T-cell (primary cell): ENCODE results near the gene GPR3. TPM values are rescaled to one million over a fixed set of nuclear protein-coding genes. Genes with fewer than 3 reads are reported as not detected.

Experiments used
- ATAC-seq, 4 experiments: fragments of 200-7000 bp in 3 of 4; fragments of 150-1000 bp in 1 of 4; cut with Tn5 transposase; replicated peaks in 1 of 4; 1 replicate in 3 of 4; 2 replicates in 1 of 4; pipeline ENCODE4 v1.10.0; 2021; ENCODE audit warnings: moderate library complexity in 3 of 4, mild to moderate bottlenecking in 2 of 4, moderate number of reproducible peaks in 1 of 4
- CTCF ChIA-PET, 2 donors: fragments of 300-600 bp; sonication (Branson Sonifier 250); formaldehyde crosslinking; loops; one replicate each; lab custom pipeline; 2022; ENCODE audit warnings: antibody characterized with exemption in 2 of 2; lab: Charles Lee
- POLR2A ChIA-PET, 2 donors: fragments of 300-600 bp; sonication (Branson Sonifier 250); formaldehyde crosslinking; loops; one replicate each; lab custom pipeline; 2022; ENCODE audit warnings: antibody characterized with exemption in 2 of 2; lab: Charles Lee
- DNase-seq, 35 experiments: peaks; one replicate each; pipeline versions ENCODE4 v3.0.0 to v3.0.0-alpha.2; 2013 to 2023
- H3K27ac ChIP-seq: one replicate; pipeline ENCODE4 v1.5.1; 2013; ENCODE audit warnings: low read length
- H3K27me3 ChIP-seq, 2 experiments: replicated peaks in 1 of 2; 1 replicate in 1 of 2; 2 replicates in 1 of 2; pipeline versions ENCODE4 v1.6.1 to v1.7.0; 2013; ENCODE audit warnings: low read length in 1 of 2, mixed read lengths in 1 of 2; ENCODE audit not compliant: control insufficient read depth in 2 of 2, insufficient read depth in 2 of 2; ENCODE audit errors: extremely low read depth in 1 of 2
- H3K36me3 ChIP-seq, 2 donors: 1 replicate in 1 of 2; 2 replicates in 1 of 2; pipeline versions ENCODE4 v1.6.1 to v1.7.0; 2013; ENCODE audit warnings: low read length in 1 of 2; ENCODE audit not compliant: control insufficient read depth in 2 of 2, insufficient read depth in 1 of 2; ENCODE audit errors: extremely low read depth in 1 of 2
- H3K4me1 ChIP-seq, 2 experiments: 1 replicate in 1 of 2; 2 replicates in 1 of 2; pipeline versions ENCODE4 v1.6.1 to v1.7.0; 2013; ENCODE audit warnings: low read length in 2 of 2, mixed read lengths in 1 of 2; ENCODE audit not compliant: insufficient read depth in 2 of 2, control insufficient read depth in 1 of 2; ENCODE audit errors: extremely low read depth in 1 of 2
- H3K4me3 ChIP-seq, 2 donors: 1 replicate in 1 of 2; 2 replicates in 1 of 2; pipeline versions ENCODE4 v1.5.1 to v1.7.0; 2013; ENCODE audit warnings: mild to moderate bottlenecking in 2 of 2, low read length in 1 of 2, moderate library complexity in 1 of 2; ENCODE audit not compliant: control insufficient read depth in 1 of 2; ENCODE audit errors: extremely low read depth in 1 of 2
- H3K9me3 ChIP-seq: 2 replicates; pipeline ENCODE4 v1.7.0; 2013
- H3K27ac Mint-ChIP-seq, 2 donors: one replicate each; pipeline ENCODE4 v1.8.0; 2020 to 2021; ENCODE audit warnings: mild to moderate bottlenecking in 2 of 2, mixed read lengths in 2 of 2
- H3K27me3 Mint-ChIP-seq, 2 donors: one replicate each; pipeline ENCODE4 v1.8.0; 2021 to 2022; ENCODE audit warnings: mixed read lengths in 2 of 2
- H3K36me3 Mint-ChIP-seq: one replicate; pipeline ENCODE4 v1.8.0; 2021; ENCODE audit warnings: mixed read lengths
- H3K4me1 Mint-ChIP-seq, 3 donors: one replicate each; pipeline ENCODE4 v1.8.0; 2020 to 2022; ENCODE audit warnings: mixed read lengths in 3 of 3, mild to moderate bottlenecking in 1 of 3
- H3K4me3 Mint-ChIP-seq, 3 donors: one replicate each; pipeline ENCODE4 v1.8.0; 2020 to 2022; ENCODE audit warnings: mild to moderate bottlenecking in 3 of 3, mixed read lengths in 3 of 3, moderate library complexity in 3 of 3
- H3K9me3 Mint-ChIP-seq, 3 donors: one replicate each; pipeline ENCODE4 v1.8.0; 2020 to 2022; ENCODE audit warnings: mixed read lengths in 3 of 3
- WGBS: methylation state at CpG from one replicate; pipeline ENCODE4 v1.1.5; 2013; ENCODE audit warnings: missing lambda C conversion rate; ENCODE audit not compliant: insufficient coverage; 5-methylcytosine and 5-hydroxymethylcytosine counted together
- total RNA-seq, 35 experiments: library from RNA in 6 of 35; stranded (reverse) in 6 of 35; fragments of 120-200 nt in 1 of 35; gene quantifications; one replicate each; pipeline versions ENCODE4 v1.2.1 to v1.2.4 and lab custom pipeline; 2013 to 2026

The GPR3 gene
- total RNA-seq, 5 donors from 2014 or later (not counting 1 experiment from before 2014, with no cell fraction given): 0.21 to 0.35 TPM; not detected in 3

- WGBS: 6% methylated on average over 34 of the region's 40 CpGs
- H3K36me3 Mint-ChIP-seq: no peaks in the 10 kb centered on the region
These were observed 35.0 kb upstream of the GPR3 start for GRCh38 chr1:27357281-27358037.

GRCh38 chr1:27358038-27358927 lies 34.1 kb upstream of the GPR3 start:
- no peaks in the 10 kb centered on the region for H3K36me3 Mint-ChIP-seq

More at GRCh38 chr1:27357281-27358037, 35.0 kb upstream of the GPR3 start:
- peaks cover 8 to 60% of the 10 kb centered on the region in 2 experiments for H3K4me1 ChIP-seq
- peak overlapping the region; percentile 75 to 80 (median 75) for H3K4me3 Mint-ChIP-seq
- no peaks in the 10 kb centered on the region for H3K27me3 ChIP-seq
- ATAC-seq: peak; percentile 79 to 83 (median 81)
- no peaks in the 10 kb centered on the region for H3K27me3 Mint-ChIP-seq
- no peaks in the 10 kb centered on the region for H3K9me3 ChIP-seq
- peak overlapping the region; percentile 85 to 86 for H3K27ac Mint-ChIP-seq
- peaks cover 33 to 51% (median 40%) of the 10 kb centered on the region in 3 donors for H3K4me1 Mint-ChIP-seq
- peaks cover 5 to 8% of the 10 kb centered on the region in 2 donors for H3K36me3 ChIP-seq
- POLR2A ChIA-PET: interaction anchor here (0.6 to 0.7 kb wide), 2 partner anchors 127 to 1286 kb away, joined by 3 to 8 read pairs; no protein-coding TSS in a partner anchor
- H3K27ac ChIP-seq: peak overlapping the region; percentile 62
- peak overlapping the region; percentile 61 to 73 for H3K4me3 ChIP-seq
- peak; percentile 58 to 90 (median 80) for DNase-seq
- H3K9me3 Mint-ChIP-seq: no peaks in the 10 kb centered on the region
- CTCF ChIA-PET: interaction anchor here (0.5 to 1.9 kb wide), 12 partner anchors 9 to 317 kb away, joined by 3 to 9 read pairs (median 3); partner anchors contain the start of gene MAP3K6 (in 1 of the 2)

GRCh38 chr1:27358928-27359313 lies 33.5 kb upstream of the GPR3 start:
- ATAC-seq (no peak), DNase-seq (no peak)
- no peaks in the 10 kb centered on the region for H3K27me3 ChIP-seq
- no peak overlapping the region for H3K27ac ChIP-seq
- ChIA-PET CTCF (interaction anchor here in 1 of 2 donors (1.0 kb wide), 1 partner anchor 14 kb away, joined by 3 read pairs; no protein-coding TSS in a partner anchor), POLR2A (no interaction called here)
- peaks cover 33 to 50% (median 46%) of the 10 kb centered on the region in 3 donors for H3K4me1 Mint-ChIP-seq
- H3K4me3 Mint-ChIP-seq: peak overlapping the region in 2 of 3 donors; percentile 66 to 75
- no peak overlapping the region for H3K27ac Mint-ChIP-seq
- no peaks in the 10 kb centered on the region for H3K9me3 Mint-ChIP-seq
- 100% methylated on average over 5 of the region's 5 CpGs for WGBS
- no peaks in the 10 kb centered on the region for H3K9me3 ChIP-seq
- no peaks in the 10 kb centered on the region for H3K27me3 Mint-ChIP-seq
- no peaks in the 10 kb centered on the region for H3K36me3 Mint-ChIP-seq
- peaks cover 8 to 60% of the 10 kb centered on the region in 2 experiments for H3K4me1 ChIP-seq
- H3K36me3 ChIP-seq: no peaks in the 10 kb centered on the region
- no peak overlapping the region for H3K4me3 ChIP-seq

More at GRCh38 chr1:27358038-27358927, 34.1 kb upstream of the GPR3 start:
- 98% methylated on average over 17 of the region's 21 CpGs for WGBS
- Histone ChIP-seq H3K27ac (no peak overlapping the region), H3K27me3 (no peaks in the 10 kb centered on the region), H3K4me1 (peaks cover 8 to 60% of the 10 kb centered on the region in 2 experiments), H3K4me3 (no peak overlapping the region), H3K36me3 (peaks cover 2 to 5% of the 10 kb centered on the region in 2 donors), H3K9me3 (no peaks in the 10 kb centered on the region)
- no peak for DNase-seq
- Mint-ChIP-seq H3K27me3 (no peaks in the 10 kb centered on the region), H3K9me3 (no peaks in the 10 kb centered on the region), H3K4me1 (peaks cover 33 to 52% (median 42%) of the 10 kb centered on the region in 3 donors), H3K4me3 (peak overlapping the region in 2 of 3 donors; percentile 66 to 75), H3K27ac (peak overlapping the region in 1 of 2 donors; percentile 85)
- no peak for ATAC-seq
- ChIA-PET POLR2A (no interaction called here), CTCF (interaction anchor here (0.6 to 1.9 kb wide), 7 partner anchors 8 to 180 kb away, joined by 3 to 9 read pairs (median 3); partner anchors contain the start of gene MAP3K6 (in 1 of the 2))

GRCh38 chr1:27359822-27360158 lies 32.6 kb upstream of the GPR3 start:
- Histone ChIP-seq H3K4me1 (peaks cover 8 to 64% of the 10 kb centered on the region in 2 experiments), H3K27me3 (no peaks in the 10 kb centered on the region), H3K27ac (no peak overlapping the region), H3K4me3 (peak overlapping the region; percentile 39 to 45), H3K9me3 (no peaks in the 10 kb centered on the region), H3K36me3 (no peaks in the 10 kb centered on the region)
- POLR2A ChIA-PET: no interaction called here
- Mint-ChIP-seq H3K4me3 (peak overlapping the region; percentile 65 to 75 (median 67)), H3K9me3 (no peaks in the 10 kb centered on the region), H3K4me1 (peaks cover 42 to 58% (median 52%) of the 10 kb centered on the region in 3 donors), H3K27me3 (no peaks in the 10 kb centered on the region), H3K27ac (peak overlapping the region; percentile 61 to 85), H3K36me3 (no peaks in the 10 kb centered on the region)
- 41% methylated on average over 7 of the region's 9 CpGs for WGBS
- ATAC-seq (peak in 1 of 4 experiments; percentile 0), DNase-seq (no peak)
- CTCF ChIA-PET: interaction anchor here in 1 of 2 donors (0.6 kb wide), 1 partner anchor 240 kb away, joined by 9 read pairs; no protein-coding TSS in a partner anchor

GRCh38 chr1:27360159-27361043 lies 32.0 kb upstream of the GPR3 start:
- Histone ChIP-seq H3K36me3 (no peaks in the 10 kb centered on the region), H3K27me3 (no peaks in the 10 kb centered on the region), H3K4me1 (peaks cover 13 to 66% of the 10 kb centered on the region in 2 experiments), H3K4me3 (peak overlapping the region; percentile 39 to 45), H3K27ac (no peak overlapping the region), H3K9me3 (no peaks in the 10 kb centered on the region)
- POLR2A ChIA-PET: no interaction called here
- 19% methylated on average over 49 of the region's 71 CpGs for WGBS
- peak in 14 of 35 experiments; percentile 24 to 64 (median 39) for DNase-seq
- Mint-ChIP-seq H3K36me3 (no peaks in the 10 kb centered on the region), H3K4me1 (peaks cover 44 to 61% (median 56%) of the 10 kb centered on the region in 3 donors), H3K9me3 (no peaks in the 10 kb centered on the region), H3K4me3 (peak overlapping the region; percentile 65 to 75 (median 67)), H3K27ac (peak overlapping the region; percentile 71 to 85), H3K27me3 (no peaks in the 10 kb centered on the region)
- CTCF ChIA-PET: interaction anchor here in 1 of 2 donors (0.6 kb wide), 1 partner anchor 240 kb away, joined by 9 read pairs; no protein-coding TSS in a partner anchor
- peak in 3 of 4 experiments; percentile 10 to 33 (median 28) for ATAC-seq
